ENCODE data around the gene SBNO1. TPM values are rescaled to one million over a fixed set of nuclear protein-coding genes. Genes with fewer than 3 reads are reported as not detected.

SBNO1 gene
- total RNA-seq, 4 donors from 2014 or later = 13.9 to 25.8 (median 17.8) TPM

GRCh38 chr12:123356159-123356670 is 8.4 kb downstream of the SBNO1 start:
- H3K36me3 ChIP-seq = no peaks in the 10 kb centered on the region
- TF ChIP-seq, protein P1, sequence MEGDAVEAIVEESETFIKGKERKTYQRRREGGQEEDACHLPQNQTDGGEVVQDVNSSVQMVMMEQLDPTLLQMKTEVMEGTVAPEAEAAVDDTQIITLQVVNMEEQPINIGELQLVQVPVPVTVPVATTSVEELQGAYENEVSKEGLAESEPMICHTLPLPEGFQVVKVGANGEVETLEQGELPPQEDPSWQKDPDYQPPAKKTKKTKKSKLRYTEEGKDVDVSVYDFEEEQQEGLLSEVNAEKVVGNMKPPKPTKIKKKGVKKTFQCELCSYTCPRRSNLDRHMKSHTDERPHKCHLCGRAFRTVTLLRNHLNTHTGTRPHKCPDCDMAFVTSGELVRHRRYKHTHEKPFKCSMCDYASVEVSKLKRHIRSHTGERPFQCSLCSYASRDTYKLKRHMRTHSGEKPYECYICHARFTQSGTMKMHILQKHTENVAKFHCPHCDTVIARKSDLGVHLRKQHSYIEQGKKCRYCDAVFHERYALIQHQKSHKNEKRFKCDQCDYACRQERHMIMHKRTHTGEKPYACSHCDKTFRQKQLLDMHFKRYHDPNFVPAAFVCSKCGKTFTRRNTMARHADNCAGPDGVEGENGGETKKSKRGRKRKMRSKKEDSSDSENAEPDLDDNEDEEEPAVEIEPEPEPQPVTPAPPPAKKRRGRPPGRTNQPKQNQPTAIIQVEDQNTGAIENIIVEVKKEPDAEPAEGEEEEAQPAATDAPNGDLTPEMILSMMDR (IDR thresholded peaks at IDR 0.05) = no peak
- no peak for TF ChIP-seq POLR2A (IDR thresholded peaks at IDR 0.05)
- no peak for TF ChIP-seq EP300 (IDR thresholded peaks at IDR 0.05)
- H3K9me3 ChIP-seq = no peaks in the 10 kb centered on the region
- DNase-seq (ENCODE audit: low spot score in 2 of 2) = no peak
- WGBS, 2 donors = 73 to 76% methylated on average over 7 of the region's 7 CpGs
- H3K4me3 ChIP-seq = no peak overlapping the region
- H3K27me3 ChIP-seq = no peaks in the 10 kb centered on the region
- H3K27ac ChIP-seq = no peak overlapping the region
- H3K4me1 ChIP-seq = peaks cover 0 to 60% (median 0%) of the 10 kb centered on the region in 4 donors

DNA sequence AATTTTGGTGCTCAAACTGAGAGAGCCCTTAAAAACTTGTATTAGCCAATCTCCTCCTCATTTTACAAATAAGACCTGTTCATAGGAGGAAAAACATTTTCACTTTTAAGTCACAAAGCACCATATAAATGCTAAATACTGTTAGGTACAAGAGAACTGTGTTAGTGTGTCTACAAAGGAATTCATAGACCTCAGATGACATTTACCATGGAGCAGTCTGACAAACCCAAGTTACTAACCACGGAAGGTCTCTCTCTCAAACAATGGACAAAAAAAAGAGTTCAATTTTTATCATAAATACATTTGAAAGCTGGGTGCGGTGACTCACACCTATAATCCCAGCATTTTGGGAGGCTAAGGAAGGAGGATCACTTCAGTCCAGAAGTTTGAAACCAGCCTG is 10.0 kb downstream of the SBNO1 start:
- 69 to 74% methylated on average over 2 of the region's 2 CpGs for WGBS, 2 donors
- Histone ChIP-seq H3K27me3 (no peaks in the 10 kb centered on the region), H3K4me3 (no peak overlapping the region), H3K9me3 (no peaks in the 10 kb centered on the region), H3K27ac (no peak overlapping the region), H3K4me1 (peaks cover 0 to 47% (median 0%) of the 10 kb centered on the region in 4 donors), H3K36me3 (peaks cover 0 to 6% (median 0%) of the 10 kb centered on the region in 3 donors)
- no peak for DNase-seq (ENCODE audit: low spot score in 2 of 2)
- TF ChIP-seq POLR2A (IDR thresholded peaks at IDR 0.05) = no peak

DNA sequence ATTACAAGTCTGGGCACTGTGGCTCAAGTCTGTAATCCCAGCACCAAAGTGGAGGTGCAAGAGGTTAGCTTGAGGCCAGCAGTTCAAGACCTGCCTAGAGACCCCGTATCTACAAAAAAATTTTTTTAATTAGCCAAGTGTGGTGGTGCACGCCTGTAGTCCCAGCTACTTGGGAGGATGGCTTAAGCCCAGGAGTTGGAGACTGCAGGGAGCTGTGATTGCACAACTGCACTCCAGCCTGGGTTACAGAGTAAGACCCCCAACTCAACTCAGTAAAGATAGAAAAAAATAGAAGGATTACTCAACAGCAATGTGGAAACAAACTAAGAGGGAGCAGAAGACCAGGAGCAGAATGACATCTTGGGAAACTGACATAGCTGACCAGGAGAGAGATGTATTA is 13.3 kb downstream of the SBNO1 start:
- Histone ChIP-seq H3K27ac (no peak overlapping the region), H3K4me1 (peaks cover 0 to 23% (median 0%) of the 10 kb centered on the region in 4 donors), H3K36me3 (peaks cover 0 to 37% (median 0%) of the 10 kb centered on the region in 3 donors), H3K4me3 (no peak overlapping the region), H3K9me3 (no peaks in the 10 kb centered on the region), H3K27me3 (no peaks in the 10 kb centered on the region)
- WGBS, 2 donors = 97 to 100% methylated on average over 2 of the region's 2 CpGs
- TF ChIP-seq, protein P1 (IDR thresholded peaks at IDR 0.05) = no peak
- no peak for TF ChIP-seq POLR2A (IDR thresholded peaks at IDR 0.05)
- TF ChIP-seq EP300 (IDR thresholded peaks at IDR 0.05) = no peak
- no peak for DNase-seq (ENCODE audit: low spot score in 2 of 2)

DNA sequence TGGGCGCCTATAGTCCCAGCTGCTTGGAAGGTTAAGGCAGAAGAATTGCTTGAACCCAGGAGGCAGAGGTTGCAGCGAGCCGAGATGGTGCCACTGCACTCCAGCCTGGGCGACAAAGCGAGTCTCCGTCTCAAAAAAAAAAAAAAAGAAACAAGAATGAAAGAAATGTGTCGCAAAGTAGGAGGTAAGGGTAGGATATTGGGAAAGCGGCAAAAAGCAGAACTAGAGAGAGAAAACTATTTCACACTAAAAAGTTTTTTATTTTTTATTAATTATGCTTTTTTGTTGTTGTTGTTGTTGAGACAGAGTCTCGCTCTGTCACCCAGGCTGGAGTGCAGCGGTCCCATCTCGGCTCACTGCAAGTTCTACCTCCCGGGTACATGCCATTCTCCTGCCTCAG is 17.7 kb downstream of the SBNO1 start:
- TF ChIP-seq EP300 (IDR thresholded peaks at IDR 0.05) = no peak
- TF ChIP-seq, protein P1 (IDR thresholded peaks at IDR 0.05) = no peak
- TF ChIP-seq POLR2A (IDR thresholded peaks at IDR 0.05) = no peak
- Histone ChIP-seq H3K9me3 (no peaks in the 10 kb centered on the region), H3K4me1 (no peaks in the 10 kb centered on the region), H3K4me3 (no peak overlapping the region), H3K27ac (no peak overlapping the region), H3K27me3 (no peaks in the 10 kb centered on the region), H3K36me3 (peaks cover 2 to 81% (median 12%) of the 10 kb centered on the region in 3 donors)
- no peak for DNase-seq (ENCODE audit: low spot score in 2 of 2)
- WGBS, 2 donors = 94 to 95% methylated on average over 12 of the region's 12 CpGs

- no peaks in the 10 kb centered on the region for H3K9me3 ChIP-seq
- TF ChIP-seq, protein P1 (IDR thresholded peaks at IDR 0.05) = no peak
- TF ChIP-seq EP300 (IDR thresholded peaks at IDR 0.05) = no peak
- TF ChIP-seq POLR2A (IDR thresholded peaks at IDR 0.05) = no peak
- peaks cover 2 to 97% (median 21%) of the 10 kb centered on the region in 3 donors for H3K36me3 ChIP-seq
- DNase-seq (ENCODE audit: low spot score in 2 of 2) = no peak
- no peaks in the 10 kb centered on the region for H3K27me3 ChIP-seq
- WGBS, 2 donors = 84 to 85% methylated on average over 6 of the region's 6 CpGs
- no peak overlapping the region for H3K27ac ChIP-seq
- H3K4me1 ChIP-seq = no peaks in the 10 kb centered on the region
- H3K4me3 ChIP-seq = no peak overlapping the region
Observed at GRCh38 chr12:123344086-123344485, 20.6 kb downstream of the SBNO1 start.

Data from tibial nerve (tissue), 4 donors.